ENCODE data around the gene MMP14. TPM values are rescaled to one million over a fixed set of nuclear protein-coding genes. Genes with fewer than 3 reads are reported as not detected.

Gene MMP14
- total RNA-seq, 4 donors from 2014 or later = 106 to 161 (median 128) TPM

DNA sequence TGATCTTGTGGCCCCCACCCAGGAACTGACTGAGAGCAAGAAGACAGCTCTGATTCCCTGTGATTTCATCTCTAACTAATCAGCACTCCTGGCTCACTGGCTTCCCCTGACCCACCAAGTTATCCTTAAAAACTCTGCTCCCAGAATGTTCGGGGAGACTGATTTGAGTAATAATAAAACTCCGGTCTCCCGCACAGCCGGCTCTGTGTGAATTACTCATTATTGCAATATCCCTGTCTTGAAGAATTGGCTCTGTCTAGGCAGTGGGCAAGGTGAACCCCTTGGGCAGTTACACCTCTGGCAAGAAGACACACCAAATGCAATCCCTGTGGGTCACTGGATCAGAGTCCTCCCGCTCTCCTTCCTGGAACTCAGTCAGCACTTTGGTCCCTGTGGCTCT is 42.4 kb upstream of the MMP14 start:
- no peak for DNase-seq (ENCODE audit: low spot score in 2 of 2)
- 67% methylated on average over 4 of the region's 5 CpGs for WGBS
- Histone ChIP-seq H3K27ac (no peak overlapping the region), H3K36me3 (no peaks in the 10 kb centered on the region), H3K9me3 (no peaks in the 10 kb centered on the region), H3K27me3 (no peaks in the 10 kb centered on the region), H3K4me3 (no peak overlapping the region), H3K4me1 (no peaks in the 10 kb centered on the region)
- TF ChIP-seq POLR2AphosphoS5 (IDR thresholded peaks at IDR 0.05) = no peak
- TF ChIP-seq POLR2A (IDR thresholded peaks at IDR 0.05) = no peak
- TF ChIP-seq, protein P1, sequence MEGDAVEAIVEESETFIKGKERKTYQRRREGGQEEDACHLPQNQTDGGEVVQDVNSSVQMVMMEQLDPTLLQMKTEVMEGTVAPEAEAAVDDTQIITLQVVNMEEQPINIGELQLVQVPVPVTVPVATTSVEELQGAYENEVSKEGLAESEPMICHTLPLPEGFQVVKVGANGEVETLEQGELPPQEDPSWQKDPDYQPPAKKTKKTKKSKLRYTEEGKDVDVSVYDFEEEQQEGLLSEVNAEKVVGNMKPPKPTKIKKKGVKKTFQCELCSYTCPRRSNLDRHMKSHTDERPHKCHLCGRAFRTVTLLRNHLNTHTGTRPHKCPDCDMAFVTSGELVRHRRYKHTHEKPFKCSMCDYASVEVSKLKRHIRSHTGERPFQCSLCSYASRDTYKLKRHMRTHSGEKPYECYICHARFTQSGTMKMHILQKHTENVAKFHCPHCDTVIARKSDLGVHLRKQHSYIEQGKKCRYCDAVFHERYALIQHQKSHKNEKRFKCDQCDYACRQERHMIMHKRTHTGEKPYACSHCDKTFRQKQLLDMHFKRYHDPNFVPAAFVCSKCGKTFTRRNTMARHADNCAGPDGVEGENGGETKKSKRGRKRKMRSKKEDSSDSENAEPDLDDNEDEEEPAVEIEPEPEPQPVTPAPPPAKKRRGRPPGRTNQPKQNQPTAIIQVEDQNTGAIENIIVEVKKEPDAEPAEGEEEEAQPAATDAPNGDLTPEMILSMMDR (IDR thresholded peaks at IDR 0.05) = no peak
- TF ChIP-seq EP300 (IDR thresholded peaks at IDR 0.05) = no peak

DNA sequence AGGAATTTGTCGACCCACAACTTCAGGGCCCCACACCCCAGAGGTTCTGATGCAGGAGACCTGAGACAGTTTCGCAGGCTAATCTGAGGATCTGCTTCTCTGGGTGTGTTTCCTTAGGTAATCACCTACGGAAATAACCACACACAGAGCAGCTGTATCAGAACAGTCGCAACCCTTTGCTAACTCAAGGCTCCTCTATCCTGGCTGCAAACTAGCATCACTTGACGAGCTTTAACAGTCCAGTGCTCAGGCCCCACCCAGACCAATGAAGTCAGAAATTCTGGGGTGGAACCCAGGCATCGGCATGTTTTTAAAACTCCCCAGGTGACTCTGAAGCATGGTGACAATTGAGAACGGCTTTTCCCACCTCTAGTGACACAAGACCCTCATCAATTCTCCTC is 41.8 kb upstream of the MMP14 start:
- Histone ChIP-seq H3K4me1 (no peaks in the 10 kb centered on the region), H3K36me3 (no peaks in the 10 kb centered on the region), H3K9me3 (no peaks in the 10 kb centered on the region), H3K4me3 (no peak overlapping the region), H3K27me3 (no peaks in the 10 kb centered on the region), H3K27ac (no peak overlapping the region)
- DNase-seq (ENCODE audit: low spot score in 2 of 2) = no peak
- TF ChIP-seq, protein P1 (IDR thresholded peaks at IDR 0.05) = no peak
- TF ChIP-seq EP300 (IDR thresholded peaks at IDR 0.05) (no peak), POLR2A (IDR thresholded peaks at IDR 0.05) (no peak), POLR2AphosphoS5 (IDR thresholded peaks at IDR 0.05) (no peak)
- 57% methylated on average over 3 of the region's 7 CpGs for WGBS

DNA sequence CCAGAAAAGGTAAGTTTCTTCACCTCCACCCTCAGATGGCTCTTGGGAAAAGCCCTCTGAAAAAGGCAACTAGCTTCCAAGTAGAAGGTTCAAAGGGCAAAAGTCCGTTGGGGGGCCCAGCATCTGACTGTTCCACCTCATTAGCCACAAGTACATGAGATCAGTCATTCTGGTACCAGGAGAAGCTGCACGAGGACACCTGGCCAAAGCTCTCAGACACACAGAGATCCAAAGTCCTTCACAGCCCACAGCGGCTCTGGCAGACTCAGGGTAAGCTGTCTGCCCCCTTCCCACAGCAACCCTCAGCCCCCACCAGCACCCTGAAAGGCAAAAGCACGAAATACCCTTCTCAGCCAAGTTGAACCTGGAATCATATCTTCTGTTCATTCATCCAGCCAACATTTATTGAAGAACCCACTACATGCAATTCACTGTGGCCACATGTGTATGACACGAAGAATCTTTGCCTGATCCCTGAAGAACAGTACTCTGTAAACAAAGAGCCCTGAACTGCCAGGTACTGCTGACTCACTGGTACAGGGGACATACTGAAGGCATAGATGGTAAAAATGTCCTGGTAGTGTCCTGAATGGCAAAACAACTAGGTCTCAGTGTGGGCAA is 40.2 kb upstream of the MMP14 start:
- H3K4me3 ChIP-seq = no peak overlapping the region
- 78% methylated on average over 5 of the region's 5 CpGs for WGBS
- no peaks in the 10 kb centered on the region for H3K4me1 ChIP-seq
- no peaks in the 10 kb centered on the region for H3K9me3 ChIP-seq
- H3K27me3 ChIP-seq = no peaks in the 10 kb centered on the region
- H3K36me3 ChIP-seq = no peaks in the 10 kb centered on the region
- no peak for DNase-seq (ENCODE audit: low spot score in 2 of 2)
- no peak for TF ChIP-seq EP300 (IDR thresholded peaks at IDR 0.05)
- no peak for TF ChIP-seq POLR2A (IDR thresholded peaks at IDR 0.05)
- TF ChIP-seq, protein P1 (IDR thresholded peaks at IDR 0.05) = no peak
- no peak for TF ChIP-seq POLR2AphosphoS5 (IDR thresholded peaks at IDR 0.05)
- H3K27ac ChIP-seq = no peak overlapping the region

DNA sequence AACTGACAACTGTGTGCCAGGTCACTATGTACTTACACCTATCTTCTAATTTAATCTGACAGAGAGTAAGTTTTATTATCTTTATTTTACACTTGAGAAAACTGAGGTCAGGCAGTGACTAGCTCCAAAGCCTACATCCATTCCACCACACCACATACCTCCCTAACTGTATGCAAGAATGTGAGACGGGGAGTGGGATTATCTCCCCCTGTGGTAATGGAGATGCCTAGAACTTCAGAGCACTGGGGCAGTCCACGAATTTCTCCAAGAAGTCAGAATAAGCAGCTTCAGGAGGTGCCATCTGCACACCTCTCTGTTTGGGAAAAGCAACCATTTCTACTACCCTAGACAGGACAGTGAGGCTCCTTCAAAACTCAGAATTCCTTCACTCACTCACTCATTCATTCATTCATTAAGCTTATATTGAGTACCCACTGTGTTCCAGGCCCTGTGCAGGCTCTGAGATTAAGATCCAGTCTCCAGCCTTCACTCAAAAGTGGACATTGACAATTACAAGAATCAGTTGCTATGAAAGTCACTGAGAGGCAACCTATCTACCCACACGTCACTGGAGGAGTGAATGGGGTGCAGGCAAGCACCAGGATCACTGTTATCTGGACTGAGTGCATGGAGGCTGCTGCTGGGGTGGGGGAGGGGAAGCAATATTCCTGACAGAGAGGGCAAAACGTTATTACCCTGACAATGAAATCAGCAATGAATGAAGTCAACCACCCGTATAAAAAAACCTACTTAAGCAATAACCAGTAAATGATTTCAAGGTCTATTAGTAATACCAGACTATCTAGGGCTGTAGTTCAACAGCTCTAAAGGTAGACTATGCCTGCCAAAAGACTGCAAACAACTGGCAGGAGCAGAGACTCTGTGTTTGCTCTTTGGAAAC is 39.1 kb upstream of the MMP14 start:
- no peak for DNase-seq (ENCODE audit: low spot score in 2 of 2)
- Histone ChIP-seq H3K27ac (no peak overlapping the region), H3K4me3 (no peak overlapping the region), H3K4me1 (no peaks in the 10 kb centered on the region), H3K27me3 (no peaks in the 10 kb centered on the region), H3K36me3 (no peaks in the 10 kb centered on the region), H3K9me3 (no peaks in the 10 kb centered on the region)
- TF ChIP-seq POLR2AphosphoS5 (IDR thresholded peaks at IDR 0.05) (no peak), POLR2A (IDR thresholded peaks at IDR 0.05) (no peak), EP300 (IDR thresholded peaks at IDR 0.05) (no peak)
- TF ChIP-seq, protein P1 (IDR thresholded peaks at IDR 0.05) = no peak
- WGBS = 51% methylated on average over 5 of the region's 5 CpGs

DNA sequence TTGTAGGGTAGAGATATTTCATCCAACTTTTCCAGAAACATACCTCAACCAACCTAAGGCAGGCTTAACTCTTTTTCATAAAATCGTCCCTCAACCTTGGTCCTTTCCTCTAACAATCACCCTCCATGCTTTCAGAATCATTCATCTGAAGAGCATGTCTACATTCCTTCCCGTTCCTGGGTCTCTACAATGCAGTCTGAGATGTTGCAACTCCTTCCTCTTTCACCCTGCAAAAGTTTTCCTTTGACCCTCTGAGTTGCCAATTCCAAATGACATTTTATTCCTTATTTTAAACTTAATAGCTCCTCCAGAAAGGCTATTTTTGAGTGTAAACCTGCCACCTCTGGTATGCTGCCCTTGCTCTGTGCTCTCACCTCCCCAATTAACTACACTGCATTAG is 37.9 kb upstream of the MMP14 start:
- H3K9me3 ChIP-seq = no peaks in the 10 kb centered on the region
- TF ChIP-seq POLR2AphosphoS5 (IDR thresholded peaks at IDR 0.05) (no peak), EP300 (IDR thresholded peaks at IDR 0.05) (no peak), POLR2A (IDR thresholded peaks at IDR 0.05) (no peak)
- TF ChIP-seq, protein P1 (IDR thresholded peaks at IDR 0.05) = no peak
- no peaks in the 10 kb centered on the region for H3K4me1 ChIP-seq
- H3K27me3 ChIP-seq = no peaks in the 10 kb centered on the region
- H3K27ac ChIP-seq = no peak overlapping the region
- no peak overlapping the region for H3K4me3 ChIP-seq
- 56% methylated on average over 2 of the region's 2 CpGs for WGBS
- DNase-seq (ENCODE audit: low spot score in 2 of 2) = no peak
- no peaks in the 10 kb centered on the region for H3K36me3 ChIP-seq

Data from suprapubic skin (tissue), 4 donors.